ENCODE results near the gene CSF1.

The CSF1 gene

GRCh38 chr1:109883248-109883955 lies 27.2 kb upstream of the CSF1 start:
- DNase-seq (ENCODE audit: low read depth) = no peak

GRCh38 chr1:109884242-109884891 lies 26.3 kb upstream of the CSF1 start:
- DNase-seq (ENCODE audit: low read depth) = no peak

GRCh38 chr1:109885589-109885988 lies 25.1 kb upstream of the CSF1 start:
- DNase-seq (ENCODE audit: low read depth) = no peak

GRCh38 chr1:109886827-109887226 lies 23.8 kb upstream of the CSF1 start:
- no peak for DNase-seq (ENCODE audit: low read depth)

GRCh38 chr1:109887271-109887670 lies 23.4 kb upstream of the CSF1 start:
- no peak for DNase-seq (ENCODE audit: low read depth)

- DNase-seq (ENCODE audit: low read depth) = no peak
Measured at GRCh38 chr1:109887884-109888283, 22.8 kb upstream of the CSF1 start.

GRCh38 chr1:109889094-109889493 lies 21.6 kb upstream of the CSF1 start:
- DNase-seq (ENCODE audit: low read depth) = no peak

- no peak for DNase-seq (ENCODE audit: low read depth)
Measured at GRCh38 chr1:109890115-109890953, 20.3 kb upstream of the CSF1 start.

- DNase-seq (ENCODE audit: low read depth) = no peak
Measured at GRCh38 chr1:109891930-109892329, 18.7 kb upstream of the CSF1 start.

GRCh38 chr1:109892561-109893368 lies 17.9 kb upstream of the CSF1 start:
- no peak for DNase-seq (ENCODE audit: low read depth)

GRCh38 chr1:109893532-109894171 lies 17.0 kb upstream of the CSF1 start:
- DNase-seq (ENCODE audit: low read depth) = no peak

GRCh38 chr1:109894823-109895719 lies 15.6 kb upstream of the CSF1 start:
- DNase-seq (ENCODE audit: low read depth) = no peak

GRCh38 chr1:109895720-109896504 lies 14.7 kb upstream of the CSF1 start:
- no peak for DNase-seq (ENCODE audit: low read depth)

- no peak for DNase-seq (ENCODE audit: low read depth)
Measured at GRCh38 chr1:109896681-109897080, 14.0 kb upstream of the CSF1 start.

GRCh38 chr1:109897259-109897955 lies 13.2 kb upstream of the CSF1 start:
- no peak for DNase-seq (ENCODE audit: low read depth)

- no peak for DNase-seq (ENCODE audit: low read depth)
Measured at GRCh38 chr1:109898842-109899241, 11.8 kb upstream of the CSF1 start.

- no peak for DNase-seq (ENCODE audit: low read depth)
Measured at GRCh38 chr1:109901141-109901523, 9.5 kb upstream of the CSF1 start.

GRCh38 chr1:109901524-109902145 lies 9.0 kb upstream of the CSF1 start:
- no peak for DNase-seq (ENCODE audit: low read depth)

Measured in activated T-helper 1 cell treated with Interleukin-2 at 50 U/mL for 16 hours (primary cell).